Measurements from ENCODE around the gene IGF2R. TPM values are rescaled to one million over a fixed set of nuclear protein-coding genes. Genes with fewer than 3 reads are reported as not detected.

Gene IGF2R
- total RNA-seq, 2 experiments from 2014 or later, result 19.3 to 37.6 TPM

DNA sequence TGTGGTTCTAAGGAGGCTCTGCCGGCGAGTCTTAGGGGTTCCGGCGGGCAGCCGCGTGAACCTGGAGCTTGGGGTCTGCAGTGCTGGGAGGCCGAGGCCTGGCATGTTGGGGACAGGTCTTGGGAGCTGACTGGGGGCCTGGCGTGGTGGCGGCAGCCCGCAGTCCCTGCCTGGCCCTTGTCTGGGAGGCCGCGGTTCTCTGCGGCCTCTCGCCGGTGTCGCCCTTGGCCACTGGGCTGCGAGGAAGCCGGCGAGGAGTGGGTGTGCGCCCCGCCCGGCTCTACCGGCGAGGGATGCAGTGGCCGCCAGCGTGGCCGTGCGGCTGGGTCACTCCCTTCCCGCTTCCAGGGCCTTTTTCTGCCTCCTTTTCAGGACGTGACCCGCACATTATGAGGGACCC is 36.3 kb downstream of the IGF2R start:
- intact Hi-C loops (cut with micrococcal nuclease; ENCODE audit: unreplicated experiment), result no loop called here
- Histone ChIP-seq H4K20me1 (ENCODE audit: insufficient read depth, low read length) (no peaks in the 10 kb centered on the region), H3K4me3 (ENCODE audit: low read depth, low read length, poor library complexity, severe bottlenecking) (no peak overlapping the region), H3K4me2 (ENCODE audit: low read length) (no peak overlapping the region), H3K4me1 (ENCODE audit: insufficient read depth, low read length, poor library complexity, severe bottlenecking) (no peaks in the 10 kb centered on the region), H3K9me2 (ENCODE audit: insufficient read depth, low read length) (no peaks in the 10 kb centered on the region), H3K36me3 (ENCODE audit: insufficient read depth, low read length) (peaks cover 5% of the 10 kb centered on the region), H3K79me2 (ENCODE audit: insufficient read depth, low read depth, low read length) (peaks cover 14% of the 10 kb centered on the region; the same call in 1 of the 2 replicates), H3K27ac (ENCODE audit: low read depth, low read length, poor library complexity, severe bottlenecking) (no peak overlapping the region), H2AFZ (ENCODE audit: low read length) (no peak overlapping the region), H3K9me3 (ENCODE audit: low read length) (peaks cover 5% of the 10 kb centered on the region; the same call in 1 of the 2 replicates)
- ChIA-PET CTCF (ENCODE audit: unreplicated experiment) (no interaction called here), POLR2A (interaction anchor here (0.8 kb wide), 1 partner anchor 14 kb away, joined by 3 read pairs; no protein-coding TSS in a partner anchor)
- DNase-seq (ENCODE audit: low spot score), result no peak
- no TSS peak for BruUV-seq (replicated peaks)
- TF ChIP-seq, protein P1, sequence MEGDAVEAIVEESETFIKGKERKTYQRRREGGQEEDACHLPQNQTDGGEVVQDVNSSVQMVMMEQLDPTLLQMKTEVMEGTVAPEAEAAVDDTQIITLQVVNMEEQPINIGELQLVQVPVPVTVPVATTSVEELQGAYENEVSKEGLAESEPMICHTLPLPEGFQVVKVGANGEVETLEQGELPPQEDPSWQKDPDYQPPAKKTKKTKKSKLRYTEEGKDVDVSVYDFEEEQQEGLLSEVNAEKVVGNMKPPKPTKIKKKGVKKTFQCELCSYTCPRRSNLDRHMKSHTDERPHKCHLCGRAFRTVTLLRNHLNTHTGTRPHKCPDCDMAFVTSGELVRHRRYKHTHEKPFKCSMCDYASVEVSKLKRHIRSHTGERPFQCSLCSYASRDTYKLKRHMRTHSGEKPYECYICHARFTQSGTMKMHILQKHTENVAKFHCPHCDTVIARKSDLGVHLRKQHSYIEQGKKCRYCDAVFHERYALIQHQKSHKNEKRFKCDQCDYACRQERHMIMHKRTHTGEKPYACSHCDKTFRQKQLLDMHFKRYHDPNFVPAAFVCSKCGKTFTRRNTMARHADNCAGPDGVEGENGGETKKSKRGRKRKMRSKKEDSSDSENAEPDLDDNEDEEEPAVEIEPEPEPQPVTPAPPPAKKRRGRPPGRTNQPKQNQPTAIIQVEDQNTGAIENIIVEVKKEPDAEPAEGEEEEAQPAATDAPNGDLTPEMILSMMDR (conservative IDR thresholded peaks at IDR 0.05; ENCODE audit: low read length), result no peak
- TF ChIP-seq EZH2phosphoT487 (IDR thresholded peaks at IDR 0.05; ENCODE audit: borderline replicate concordance, low read depth, low read length), result no peak

DNA sequence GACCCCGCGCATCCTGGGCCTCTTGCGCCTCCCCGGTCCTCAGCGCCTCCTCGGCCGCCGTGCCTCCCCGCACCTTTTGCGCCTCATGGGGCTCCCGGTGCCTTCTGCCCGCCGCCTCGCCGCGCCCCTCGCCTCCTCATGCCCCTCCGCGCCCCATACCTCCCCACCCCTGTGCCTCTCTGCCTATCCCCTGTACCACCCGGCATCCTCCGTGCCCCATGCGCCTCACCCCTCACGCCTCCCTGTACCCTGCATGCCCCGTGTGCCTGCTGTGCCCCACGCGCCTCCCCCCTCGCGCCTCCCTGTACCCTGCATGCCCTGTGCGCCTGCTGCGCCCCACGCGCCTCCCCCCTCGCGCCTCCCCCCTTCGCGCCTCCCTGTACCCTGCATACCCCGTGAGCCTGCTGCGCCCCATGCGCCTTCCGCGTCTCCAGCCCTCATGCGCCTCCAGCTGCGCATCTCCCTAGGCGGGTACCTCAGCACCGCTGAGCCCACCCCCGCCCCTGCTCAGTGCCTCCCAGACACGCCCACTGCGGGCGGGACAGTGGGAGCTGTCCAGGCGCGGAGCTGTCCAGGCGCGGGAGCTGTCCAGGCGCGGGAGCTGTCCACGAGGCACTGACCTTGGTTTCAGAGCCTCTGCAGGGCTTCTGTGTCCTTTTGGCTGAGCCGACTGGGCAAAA is 37.1 kb downstream of the IGF2R start:
- peaks cover 14% of the 10 kb centered on the region; the same call in 1 of the 2 replicates for H3K79me2 ChIP-seq (ENCODE audit: insufficient read depth, low read depth, low read length)

More for the DNA sequence above, 37.1 kb downstream of the IGF2R start:
- Histone ChIP-seq H3K9me2 (ENCODE audit: insufficient read depth, low read length) (no peaks in the 10 kb centered on the region), H3K27ac (ENCODE audit: low read depth, low read length, poor library complexity, severe bottlenecking) (no peak overlapping the region), H4K20me1 (ENCODE audit: insufficient read depth, low read length) (no peaks in the 10 kb centered on the region), H3K4me1 (ENCODE audit: insufficient read depth, low read length, poor library complexity, severe bottlenecking) (no peaks in the 10 kb centered on the region), H3K36me3 (ENCODE audit: insufficient read depth, low read length) (peaks cover 10% of the 10 kb centered on the region), H3K9me3 (ENCODE audit: low read length) (peaks cover 5% of the 10 kb centered on the region; the same call in 1 of the 2 replicates), H3K4me2 (ENCODE audit: low read length) (no peak overlapping the region), H2AFZ (ENCODE audit: low read length) (no peak overlapping the region), H3K4me3 (ENCODE audit: low read depth, low read length, poor library complexity, severe bottlenecking) (no peak overlapping the region)
- DNase-seq (ENCODE audit: low spot score), result no peak
- ChIA-PET CTCF (ENCODE audit: unreplicated experiment) (no interaction called here), POLR2A (interaction anchor here (1.0 kb wide), 1 partner anchor 8 kb away, joined by 4 read pairs; no protein-coding TSS in a partner anchor)
- TF ChIP-seq, protein P1 (conservative IDR thresholded peaks at IDR 0.05; ENCODE audit: low read length), result no peak
- TF ChIP-seq EZH2phosphoT487 (IDR thresholded peaks at IDR 0.05; ENCODE audit: borderline replicate concordance, low read depth, low read length), result no peak
- BruUV-seq (replicated peaks), result no TSS peak
- intact Hi-C loops (cut with micrococcal nuclease; ENCODE audit: unreplicated experiment), result no loop called here
